Endothelial cell of umbilical vein (primary cell): Measurements from ENCODE around the gene MBOAT1.

Experiments used
- EZH2 ChIP-seq: IDR thresholded peaks from 2 replicates; pipeline ENCODE4 v1.6.1; 2012; ENCODE audit warnings: borderline replicate concordance, low read depth, mild to moderate bottlenecking, moderate library complexity, low read length, inconsistent platforms; ENCODE audit not compliant: severe bottlenecking
- FOS ChIP-seq: IDR thresholded peaks from 2 replicates; pipeline ENCODE4 v1.6.1; 2011; ENCODE audit warnings: mild to moderate bottlenecking, low read length, moderate library complexity, borderline replicate concordance; ENCODE audit not compliant: insufficient read depth
- GATA2 ChIP-seq: IDR thresholded peaks from 2 replicates; pipeline ENCODE4 v1.7.0; 2011; ENCODE audit warnings: low read depth, mild to moderate bottlenecking, moderate library complexity, mixed read lengths, low read length; ENCODE audit not compliant: insufficient read length, insufficient read depth
- JUN ChIP-seq: IDR thresholded peaks from 2 replicates; pipeline ENCODE4 v1.6.1; 2011; ENCODE audit warnings: borderline replicate concordance, low read depth; ENCODE audit not compliant: insufficient read length, insufficient read depth
- MYC ChIP-seq: IDR thresholded peaks from one replicate; pipeline ENCODE4 v1.6.1; 2011; ENCODE audit warnings: mild to moderate bottlenecking, low read depth, low read length
- POLR2A ChIP-seq: IDR thresholded peaks from 2 replicates; pipeline ENCODE4 v1.6.1; 2012; ENCODE audit warnings: low read depth, mild to moderate bottlenecking, control low read depth, low read length
- POLR2AphosphoS5 ChIP-seq: IDR thresholded peaks from 2 replicates; pipeline ENCODE4 v1.6.1; 2012; ENCODE audit warnings: low read depth, mild to moderate bottlenecking, control low read depth, low read length, moderate library complexity; ENCODE audit not compliant: insufficient read depth
- TF ChIP-seq, protein P1 (sequence below), 2 donors: IDR thresholded peaks; 1 replicate in 1 of 2; 2 replicates in 1 of 2; pipeline ENCODE4 v1.5.1; 2011; ENCODE audit warnings: low read length in 2 of 2, mild to moderate bottlenecking in 2 of 2, moderate library complexity in 2 of 2, control low read depth in 1 of 2, inconsistent platforms in 1 of 2, low read depth in 1 of 2; ENCODE audit not compliant: insufficient read depth in 1 of 2; ENCODE audit errors: extremely low read depth in 1 of 2
- TF ChIP-seq, protein P2 (sequence below): IDR thresholded peaks from 2 replicates; pipeline ENCODE4 v1.6.1; 2011; ENCODE audit not compliant: insufficient read depth, insufficient read length

DNA sequence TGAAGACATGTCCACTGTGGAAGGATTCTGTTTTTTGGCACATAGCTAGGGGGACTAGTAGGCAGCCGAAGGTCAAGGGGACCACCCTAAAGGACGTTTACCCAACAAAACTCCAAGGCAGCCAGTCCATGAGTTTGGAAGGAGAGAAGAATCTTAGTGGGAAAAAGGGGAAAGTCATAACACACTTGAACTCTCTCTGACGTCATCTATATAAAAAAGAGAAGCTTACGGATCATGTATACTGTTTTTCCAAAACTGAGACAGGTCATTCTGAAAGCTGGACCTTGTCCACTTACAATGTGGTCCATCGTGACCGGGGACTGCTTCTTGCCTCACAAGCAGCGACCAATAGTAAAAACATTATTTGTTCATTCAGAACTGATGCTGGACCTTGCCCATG is 95.5 kb downstream of the MBOAT1 start:
- TF ChIP-seq GATA2 (no peak), EZH2 (no peak), POLR2A (no peak), POLR2AphosphoS5 (no peak), MYC (no peak), JUN (no peak), FOS (no peak)
- TF ChIP-seq, protein P1, sequence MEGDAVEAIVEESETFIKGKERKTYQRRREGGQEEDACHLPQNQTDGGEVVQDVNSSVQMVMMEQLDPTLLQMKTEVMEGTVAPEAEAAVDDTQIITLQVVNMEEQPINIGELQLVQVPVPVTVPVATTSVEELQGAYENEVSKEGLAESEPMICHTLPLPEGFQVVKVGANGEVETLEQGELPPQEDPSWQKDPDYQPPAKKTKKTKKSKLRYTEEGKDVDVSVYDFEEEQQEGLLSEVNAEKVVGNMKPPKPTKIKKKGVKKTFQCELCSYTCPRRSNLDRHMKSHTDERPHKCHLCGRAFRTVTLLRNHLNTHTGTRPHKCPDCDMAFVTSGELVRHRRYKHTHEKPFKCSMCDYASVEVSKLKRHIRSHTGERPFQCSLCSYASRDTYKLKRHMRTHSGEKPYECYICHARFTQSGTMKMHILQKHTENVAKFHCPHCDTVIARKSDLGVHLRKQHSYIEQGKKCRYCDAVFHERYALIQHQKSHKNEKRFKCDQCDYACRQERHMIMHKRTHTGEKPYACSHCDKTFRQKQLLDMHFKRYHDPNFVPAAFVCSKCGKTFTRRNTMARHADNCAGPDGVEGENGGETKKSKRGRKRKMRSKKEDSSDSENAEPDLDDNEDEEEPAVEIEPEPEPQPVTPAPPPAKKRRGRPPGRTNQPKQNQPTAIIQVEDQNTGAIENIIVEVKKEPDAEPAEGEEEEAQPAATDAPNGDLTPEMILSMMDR (IDR thresholded peaks at IDR 0.05; ENCODE audit: extremely low read depth in 1 of 2, insufficient read depth in 1 of 2, low read depth in 1 of 2, low read length in 2 of 2), result no peak
- TF ChIP-seq, protein P2, sequence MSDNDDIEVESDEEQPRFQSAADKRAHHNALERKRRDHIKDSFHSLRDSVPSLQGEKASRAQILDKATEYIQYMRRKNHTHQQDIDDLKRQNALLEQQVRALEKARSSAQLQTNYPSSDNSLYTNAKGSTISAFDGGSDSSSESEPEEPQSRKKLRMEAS, result no peak
